GM21786 (cell line): Measurements from ENCODE around the gene AK9.
"Not testable (repeated sequence)": the region's sequence is repeated elsewhere in the genome, so short reads cannot be mapped to it uniquely, and the experiment has no call there.

Experiments
- ATAC-seq: cut with Tn5 transposase; IDR thresholded peaks from one replicate; pipeline ENCODE4 v1.9.1; 2021; ENCODE audit not compliant: unreplicated experiment

The AK9 gene

GRCh38 chr6:109628158-109629000 lies 62.6 kb downstream of the AK9 start:
- ATAC-seq, result no peak

DNA sequence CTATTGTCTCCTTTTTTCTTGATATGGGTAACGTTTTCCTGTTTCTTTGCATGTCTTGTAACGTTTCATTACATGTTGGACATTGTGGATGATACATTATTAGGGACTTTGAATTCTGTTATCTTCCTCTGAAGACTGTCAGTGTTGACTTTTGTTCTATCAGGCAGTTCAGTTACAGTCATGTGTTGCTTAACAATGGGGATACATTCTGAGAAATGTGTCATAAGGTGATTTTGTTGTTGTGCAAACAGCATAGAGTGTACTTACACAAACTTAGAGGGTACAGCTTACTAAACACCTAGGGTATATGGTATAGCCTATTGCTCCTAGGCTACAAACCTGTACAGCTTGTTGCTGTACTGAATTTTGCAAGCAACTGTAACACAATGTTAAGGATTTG lies 64.7 kb downstream of the AK9 start:
- no peak for ATAC-seq

DNA sequence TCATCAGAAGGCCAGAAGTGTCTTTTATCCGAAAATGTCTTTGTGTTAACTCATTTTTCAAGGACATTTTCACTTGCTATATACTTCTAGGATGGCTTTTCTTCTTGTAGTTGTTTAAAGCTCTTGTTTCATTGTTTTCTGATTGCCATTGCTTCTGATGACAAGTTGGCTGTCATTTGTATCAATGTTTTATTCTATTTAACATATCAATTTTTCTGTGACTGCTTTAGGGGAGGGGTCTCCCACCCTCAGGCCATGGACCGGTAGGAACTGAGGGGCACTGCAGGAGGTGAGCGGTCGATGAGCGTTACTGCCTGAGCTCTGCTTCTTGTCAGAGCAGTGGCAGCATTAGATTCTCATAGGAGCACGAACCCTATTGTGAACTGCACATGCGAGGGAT lies 65.8 kb downstream of the AK9 start:
- no peak for ATAC-seq

DNA sequence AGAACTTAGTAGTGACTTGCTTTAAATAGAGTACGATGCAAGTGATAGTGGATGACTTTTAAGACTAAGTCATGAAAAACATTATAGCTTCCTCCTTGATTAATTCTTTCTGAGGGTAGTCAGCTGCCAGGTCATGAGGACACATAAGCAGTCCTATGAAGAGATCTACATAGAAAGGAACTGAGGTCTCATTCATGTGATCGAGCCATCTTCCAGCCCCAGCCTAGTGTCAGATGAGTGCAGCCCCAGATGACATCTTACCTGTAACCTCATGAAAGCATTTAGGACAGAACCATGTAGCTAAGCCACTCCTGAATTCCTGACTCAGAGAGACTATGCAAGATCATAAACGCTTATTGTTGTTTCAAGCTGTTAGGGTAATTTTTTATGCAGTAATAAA lies 67.7 kb downstream of the AK9 start:
- no peak for ATAC-seq

DNA sequence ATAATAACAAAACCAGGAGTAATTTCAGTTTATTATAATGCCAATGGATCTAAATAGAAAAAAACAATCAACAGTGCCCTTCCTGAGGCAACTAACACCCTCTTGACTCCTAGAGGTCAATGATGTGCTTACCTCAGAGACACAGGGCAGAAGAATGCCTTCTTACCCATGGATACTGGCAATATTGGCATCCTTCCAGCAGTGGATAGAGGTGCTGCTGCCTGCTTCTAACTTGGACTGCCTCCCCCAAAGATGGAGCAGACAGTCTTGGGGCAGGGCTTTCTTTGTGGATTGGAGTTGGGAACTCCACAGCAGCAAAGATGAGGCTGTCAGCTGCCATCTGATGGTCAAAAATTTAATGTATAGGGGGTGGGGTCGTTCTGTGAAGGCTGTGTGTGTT lies 78.7 kb downstream of the AK9 start:
- no peak for ATAC-seq

GRCh38 chr6:109611502-109611901 lies 79.5 kb downstream of the AK9 start:
- ATAC-seq, result no peak

- no peak for ATAC-seq
Observed at GRCh38 chr6:109610590-109610989, 80.4 kb downstream of the AK9 start.

- no peak for ATAC-seq
Observed at GRCh38 chr6:109609737-109610136, 81.3 kb downstream of the AK9 start.

- ATAC-seq, result no peak
Observed at GRCh38 chr6:109606359-109606758, 84.6 kb downstream of the AK9 start.

GRCh38 chr6:109595998-109596397 lies 95.0 kb downstream of the AK9 start:
- no peak for ATAC-seq

GRCh38 chr6:109580519-109580918 lies 110.5 kb downstream of the AK9 start:
- ATAC-seq, result no peak

GRCh38 chr6:109579361-109579760 lies 111.6 kb downstream of the AK9 start:
- ATAC-seq, result peak; percentile 78

- ATAC-seq, result not testable (repeated sequence)
Observed at GRCh38 chr6:109569901-109570300, 121.1 kb downstream of the AK9 start.

- ATAC-seq, result no peak
Observed at GRCh38 chr6:109561844-109562243, 129.2 kb downstream of the AK9 start.

GRCh38 chr6:109531446-109531845 lies 159.6 kb downstream of the AK9 start:
- no peak for ATAC-seq

- ATAC-seq, result no peak
Observed at GRCh38 chr6:109527989-109528388, 163.0 kb downstream of the AK9 start.

DNA sequence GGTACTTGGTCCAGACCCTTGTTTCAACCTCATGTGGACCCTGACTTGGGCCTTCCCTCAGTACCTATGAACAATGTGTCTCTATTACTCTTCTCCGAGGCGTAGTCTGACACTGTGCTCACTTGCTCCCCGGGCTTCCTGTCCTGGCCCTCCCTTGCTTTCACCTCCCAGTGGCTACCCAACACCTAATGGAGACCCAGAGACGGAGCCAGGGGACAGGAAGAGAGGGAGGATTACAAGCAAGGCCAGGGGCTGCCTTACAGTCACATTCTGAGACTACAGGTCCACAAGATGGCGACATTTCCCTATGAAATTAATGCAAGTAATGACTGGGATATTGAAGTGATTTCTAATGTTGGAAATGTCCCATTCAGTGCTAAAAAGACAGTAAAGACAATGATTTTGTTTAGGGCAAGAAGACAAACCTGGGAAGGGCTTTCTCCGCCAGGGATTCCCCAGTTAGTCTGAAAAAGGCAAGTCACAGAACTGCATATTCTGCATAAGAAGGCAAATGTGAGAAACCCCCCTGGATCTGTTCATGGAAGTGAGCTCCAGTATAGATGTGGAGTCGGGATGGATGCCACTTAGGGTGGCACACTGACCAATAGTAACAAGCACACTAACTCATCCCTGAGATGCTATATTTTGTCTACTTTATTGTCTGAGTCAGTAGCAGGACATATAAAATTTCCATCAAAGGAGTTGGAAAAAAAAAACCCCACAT lies 163.9 kb downstream of the AK9 start:
- no peak for ATAC-seq

DNA sequence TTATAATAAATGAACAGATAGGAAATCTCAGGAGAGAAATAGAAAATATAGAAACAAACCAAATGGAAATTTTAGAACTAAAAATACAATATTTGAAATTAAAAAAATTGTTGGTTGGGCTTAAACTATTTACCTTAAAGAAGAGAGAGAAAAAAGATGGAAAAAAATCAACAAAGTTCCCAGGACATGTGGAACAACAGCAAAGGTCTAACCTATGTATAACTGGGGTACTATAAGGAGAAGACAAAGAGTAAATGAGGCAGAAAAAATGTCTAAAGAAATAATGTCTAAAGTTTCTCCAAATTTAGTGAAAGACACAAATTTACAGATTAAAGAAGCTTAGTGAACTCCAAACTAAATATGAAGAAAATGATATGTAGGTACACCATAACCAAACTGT lies 166.9 kb downstream of the AK9 start:
- ATAC-seq, result no peak

GRCh38 chr6:109523478-109523877 lies 167.5 kb downstream of the AK9 start:
- no peak for ATAC-seq

GRCh38 chr6:109521080-109521479 lies 169.9 kb downstream of the AK9 start:
- no peak for ATAC-seq

GRCh38 chr6:109519647-109520046 lies 171.4 kb downstream of the AK9 start:
- not testable (repeated sequence) for ATAC-seq

GRCh38 chr6:109516929-109517328 lies 174.1 kb downstream of the AK9 start:
- no peak for ATAC-seq
